Esophagus squamous epithelium (tissue), 5 donors: ENCODE results near the gene FANCE. TPM values are rescaled to one million over a fixed set of nuclear protein-coding genes. Genes with fewer than 3 reads are reported as not detected.
"Not testable (repeated sequence)": the region's sequence is repeated elsewhere in the genome, so short reads cannot be mapped to it uniquely, and the experiment has no call there.

Experiments
- DNase-seq: peaks from one replicate; lab custom pipeline; 2025; lab: John Stamatoyannopoulos, UW
- H3K27ac ChIP-seq, 4 donors: fragments of 200-600 bp; sonication (generic); one replicate each; pipeline ENCODE4 v1.5.1; 2016 to 2019; ENCODE audit warnings: mild to moderate bottlenecking in 1 of 4
- H3K27me3 ChIP-seq, 4 donors: fragments of 200-600 bp; sonication (generic); 1 replicate in 3 of 4; 2 replicates in 1 of 4; pipeline versions ENCODE4 v1.5.1 to v1.6.0; 2017 to 2021; ENCODE audit warnings: antibody characterized with exemption in 1 of 4
- H3K36me3 ChIP-seq, 3 donors: fragments of 200-600 bp; sonication (generic); one replicate each; pipeline ENCODE4 v1.5.1; 2016 to 2019
- H3K4me1 ChIP-seq, 3 donors: fragments of 200-600 bp; sonication (generic); one replicate each; pipeline ENCODE4 v1.5.1; 2017 to 2019
- H3K4me3 ChIP-seq, 4 donors: fragments of 200-600 bp; sonication (generic); 1 replicate in 3 of 4; 2 replicates in 1 of 4; pipeline ENCODE4 v1.5.1; 2016 to 2019; ENCODE audit warnings: mild to moderate bottlenecking in 2 of 4, moderate library complexity in 1 of 4
- H3K9me3 ChIP-seq, 3 donors: fragments of 200-600 bp; sonication (generic); one replicate each; pipeline ENCODE4 v1.5.1; 2016 to 2019
- CTCF ChIP-seq, 6 experiments: fragments of 450-650 bp in 4 of 6; fragments of 200-600 bp in 2 of 6; sonication (generic) in 2 of 6; IDR thresholded peaks; one replicate each; pipeline ENCODE4 v1.5.1; 2016 to 2019; ENCODE audit warnings: antibody characterized with exemption in 6 of 6, mild to moderate bottlenecking in 4 of 6, moderate library complexity in 4 of 6
- POLR2A ChIP-seq, 4 donors: fragments of 450-650 bp; IDR thresholded peaks; one replicate each; pipeline ENCODE4 v1.6.1; 2017; ENCODE audit warnings: antibody characterized with exemption in 4 of 4, mild to moderate bottlenecking in 4 of 4, moderate library complexity in 3 of 4
- WGBS, 2 donors: methylation state at CpG; one replicate each; pipeline ENCODE4 v1.1.5; 2018; 5-methylcytosine and 5-hydroxymethylcytosine counted together
- intact Hi-C: fragments of 100-400 bp; cut with DNase I; formaldehyde crosslinking; loops from one replicate; pipeline ENCODE4 v1.15.0; 2022
- total RNA-seq, 4 donors: library from RNA; depleted of rRNA; stranded (reverse); fragments of >200 nt; gene quantifications; one replicate each; pipeline ENCODE4 v1.1.0, GENCODE V29; 2016
- donor health status: DM: yes; HTN: yes; CAD: no.

Gene FANCE
- total RNA-seq, 4 donors from 2014 or later = 6.9 to 15.5 (median 8.0) TPM

GRCh38 chr6:35428421-35429149 is 23.6 kb upstream of the FANCE start:
- no peaks in the 10 kb centered on the region for H3K27me3 ChIP-seq
- intact Hi-C loops = no loop called here
- peaks cover 0 to 4% (median 0%) of the 10 kb centered on the region in 3 donors for H3K4me1 ChIP-seq
- no peak for DNase-seq
- TF ChIP-seq CTCF (IDR thresholded peaks at IDR 0.05) (no peak), POLR2A (IDR thresholded peaks at IDR 0.05) (no peak)
- H3K27ac ChIP-seq = no peak overlapping the region
- no peak overlapping the region for H3K4me3 ChIP-seq
- peaks cover 9 to 56% (median 14%) of the 10 kb centered on the region in 3 donors for H3K36me3 ChIP-seq
- H3K9me3 ChIP-seq = peaks cover 0 to 26% (median 12%) of the 10 kb centered on the region in 3 donors
- WGBS, 2 donors = 84 to 87% methylated on average over 7 to 9 of the region's 10 CpGs

GRCh38 chr6:35429463-35429862 is 22.7 kb upstream of the FANCE start:
- Histone ChIP-seq H3K9me3 (peaks cover 0 to 26% (median 12%) of the 10 kb centered on the region in 3 donors), H3K4me1 (peaks cover 0 to 4% (median 0%) of the 10 kb centered on the region in 3 donors), H3K4me3 (no peak overlapping the region), H3K27ac (no peak overlapping the region), H3K27me3 (no peaks in the 10 kb centered on the region), H3K36me3 (peaks cover 4 to 47% (median 5%) of the 10 kb centered on the region in 3 donors)
- DNase-seq = no peak
- intact Hi-C loops = no loop called here
- WGBS, 2 donors = 91 to 92% methylated on average over 2 of the region's 2 CpGs
- TF ChIP-seq POLR2A (IDR thresholded peaks at IDR 0.05) (no peak), CTCF (IDR thresholded peaks at IDR 0.05) (no peak)

GRCh38 chr6:35432291-35432690 is 19.8 kb upstream of the FANCE start:
- H3K4me1 ChIP-seq = no peaks in the 10 kb centered on the region
- no peak for TF ChIP-seq POLR2A (IDR thresholded peaks at IDR 0.05)
- TF ChIP-seq CTCF (IDR thresholded peaks at IDR 0.05) = no peak
- H3K9me3 ChIP-seq = peaks cover 0 to 26% (median 12%) of the 10 kb centered on the region in 3 donors
- 47 to 56% methylated on average over 4 of the region's 4 CpGs for WGBS, 2 donors
- peaks cover 0 to 19% (median 0%) of the 10 kb centered on the region in 3 donors for H3K36me3 ChIP-seq
- no peak overlapping the region for H3K27ac ChIP-seq
- no peaks in the 10 kb centered on the region for H3K27me3 ChIP-seq
- no peak overlapping the region for H3K4me3 ChIP-seq
- intact Hi-C loops = no loop called here
- no peak for DNase-seq

GRCh38 chr6:35432702-35433101 is 19.4 kb upstream of the FANCE start:
- DNase-seq, H3K4me1 ChIP-seq, intact Hi-C loops, H3K27ac ChIP-seq, H3K27me3 ChIP-seq, H3K4me3 ChIP-seq: not testable (repeated sequence)
- H3K36me3 ChIP-seq = peaks cover 0 to 15% (median 0%) of the 10 kb centered on the region in 3 donors
- H3K9me3 ChIP-seq = peaks cover 0 to 26% (median 12%) of the 10 kb centered on the region in 3 donors
- 56 to 68% methylated on average over 3 of the region's 3 CpGs for WGBS, 2 donors

- DNase-seq = no peak
- H3K4me1 ChIP-seq = no peaks in the 10 kb centered on the region
- intact Hi-C loops = no loop called here
- H3K4me3 ChIP-seq = no peak overlapping the region
- 68 to 83% methylated on average over 8 to 10 of the region's 16 CpGs for WGBS, 2 donors
- H3K27ac ChIP-seq = no peak overlapping the region
- H3K27me3 ChIP-seq = no peaks in the 10 kb centered on the region
- H3K9me3 ChIP-seq = peaks cover 0 to 3% (median 0%) of the 10 kb centered on the region in 3 donors
- no peaks in the 10 kb centered on the region for H3K36me3 ChIP-seq
- no peak for TF ChIP-seq POLR2A (IDR thresholded peaks at IDR 0.05)
These were observed 16.9 kb upstream of the FANCE start for GRCh38 chr6:35435074-35435837.
